Parathyroid adenoma (tissue), 2 donors: Measurements from ENCODE around the gene GRIK3.

Experiments
- H2AFZ ChIP-seq: fragments of 300-600 bp; sonication (generic); one replicate; pipeline ENCODE4 v1.7.0; 2017; ENCODE audit warnings: antibody characterized with exemption, mild to moderate bottlenecking
- H3K27ac ChIP-seq: fragments of 300-600 bp; sonication (generic); one replicate; pipeline ENCODE4 v1.7.0; 2017
- H3K27me3 ChIP-seq: fragments of 300-600 bp; sonication (generic); one replicate; pipeline ENCODE4 v1.7.0; 2017; ENCODE audit warnings: low read length; ENCODE audit not compliant: control insufficient read depth, insufficient read depth
- H3K36me3 ChIP-seq: fragments of 300-600 bp; sonication (generic); one replicate; pipeline ENCODE4 v1.7.0; 2017; ENCODE audit warnings: low read length; ENCODE audit not compliant: control insufficient read depth, insufficient read depth
- H3K4me1 ChIP-seq: fragments of 300-600 bp; sonication (generic); one replicate; pipeline ENCODE4 v1.7.0; 2017; ENCODE audit warnings: control low read depth
- H3K4me2 ChIP-seq: fragments of 300-600 bp; sonication (generic); one replicate; pipeline ENCODE4 v1.7.0; 2017; ENCODE audit warnings: low read length
- H3K4me3 ChIP-seq: fragments of 300-600 bp; sonication (generic); one replicate; pipeline ENCODE4 v1.7.0; 2017; ENCODE audit warnings: low read depth, low read length
- H3K79me2 ChIP-seq: fragments of 300-600 bp; sonication (generic); one replicate; pipeline ENCODE4 v1.7.0; 2017; ENCODE audit warnings: control low read depth
- H3K9ac ChIP-seq: fragments of 300-600 bp; sonication (generic); one replicate; pipeline ENCODE4 v1.7.0; 2017; ENCODE audit warnings: mild to moderate bottlenecking
- H3K9me3 ChIP-seq: fragments of 300-600 bp; sonication (generic); one replicate; pipeline ENCODE4 v1.7.0; 2017; ENCODE audit warnings: low read length; ENCODE audit not compliant: control insufficient read depth
- TF ChIP-seq, protein P1 (sequence below): fragments of 300-600 bp; sonication (generic); IDR thresholded peaks from one replicate; pipeline ENCODE4 v1.7.0; 2017; ENCODE audit warnings: antibody characterized with exemption, mild to moderate bottlenecking
- donor health status: primary hyperparathyroidism.

Gene GRIK3

DNA sequence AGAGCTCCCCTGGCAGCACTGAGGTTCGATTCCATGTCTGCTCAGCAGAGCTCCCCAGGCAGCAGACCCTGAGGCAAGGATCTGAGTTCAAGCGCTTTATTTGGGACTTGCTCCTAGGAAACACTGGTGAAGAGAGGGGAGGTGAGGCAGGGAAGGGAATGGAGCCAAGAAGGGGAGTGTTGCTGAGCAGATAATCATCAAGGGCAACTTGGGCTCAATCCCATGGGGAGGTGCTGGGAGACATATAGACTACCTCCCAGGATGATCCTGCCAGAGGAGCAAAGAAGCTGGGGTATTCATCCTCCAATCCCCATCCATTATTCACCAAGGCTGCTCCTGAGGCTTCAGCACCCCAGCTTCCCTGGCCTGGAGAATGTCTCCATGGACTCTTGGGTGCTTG, 47.0 kb downstream of the GRIK3 start:
- H3K36me3 ChIP-seq, result no peaks in the 10 kb centered on the region
- no peaks in the 10 kb centered on the region for H3K4me1 ChIP-seq
- H3K9me3 ChIP-seq, result no peaks in the 10 kb centered on the region
- no peak overlapping the region for H3K4me2 ChIP-seq
- TF ChIP-seq, protein P1, sequence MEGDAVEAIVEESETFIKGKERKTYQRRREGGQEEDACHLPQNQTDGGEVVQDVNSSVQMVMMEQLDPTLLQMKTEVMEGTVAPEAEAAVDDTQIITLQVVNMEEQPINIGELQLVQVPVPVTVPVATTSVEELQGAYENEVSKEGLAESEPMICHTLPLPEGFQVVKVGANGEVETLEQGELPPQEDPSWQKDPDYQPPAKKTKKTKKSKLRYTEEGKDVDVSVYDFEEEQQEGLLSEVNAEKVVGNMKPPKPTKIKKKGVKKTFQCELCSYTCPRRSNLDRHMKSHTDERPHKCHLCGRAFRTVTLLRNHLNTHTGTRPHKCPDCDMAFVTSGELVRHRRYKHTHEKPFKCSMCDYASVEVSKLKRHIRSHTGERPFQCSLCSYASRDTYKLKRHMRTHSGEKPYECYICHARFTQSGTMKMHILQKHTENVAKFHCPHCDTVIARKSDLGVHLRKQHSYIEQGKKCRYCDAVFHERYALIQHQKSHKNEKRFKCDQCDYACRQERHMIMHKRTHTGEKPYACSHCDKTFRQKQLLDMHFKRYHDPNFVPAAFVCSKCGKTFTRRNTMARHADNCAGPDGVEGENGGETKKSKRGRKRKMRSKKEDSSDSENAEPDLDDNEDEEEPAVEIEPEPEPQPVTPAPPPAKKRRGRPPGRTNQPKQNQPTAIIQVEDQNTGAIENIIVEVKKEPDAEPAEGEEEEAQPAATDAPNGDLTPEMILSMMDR, result no peak
- no peak overlapping the region for H3K4me3 ChIP-seq
- no peak overlapping the region for H2AFZ ChIP-seq
- H3K79me2 ChIP-seq, result no peaks in the 10 kb centered on the region
- no peak overlapping the region for H3K27ac ChIP-seq
- no peak overlapping the region for H3K9ac ChIP-seq
- H3K27me3 ChIP-seq, result no peaks in the 10 kb centered on the region

GRCh38 chr1:36986241-36986985, 47.9 kb downstream of the GRIK3 start:
- H3K79me2 ChIP-seq, result no peaks in the 10 kb centered on the region
- H2AFZ ChIP-seq, result no peak overlapping the region
- H3K36me3 ChIP-seq, result no peaks in the 10 kb centered on the region
- no peaks in the 10 kb centered on the region for H3K9me3 ChIP-seq
- H3K4me1 ChIP-seq, result no peaks in the 10 kb centered on the region
- H3K4me3 ChIP-seq, result no peak overlapping the region
- TF ChIP-seq, protein P1, result no peak
- no peak overlapping the region for H3K27ac ChIP-seq
- no peaks in the 10 kb centered on the region for H3K27me3 ChIP-seq
- H3K9ac ChIP-seq, result no peak overlapping the region
- H3K4me2 ChIP-seq, result no peak overlapping the region

- no peaks in the 10 kb centered on the region for H3K27me3 ChIP-seq
- H3K9ac ChIP-seq, result no peak overlapping the region
- no peaks in the 10 kb centered on the region for H3K9me3 ChIP-seq
- H3K4me2 ChIP-seq, result no peak overlapping the region
- H3K4me1 ChIP-seq, result no peaks in the 10 kb centered on the region
- no peaks in the 10 kb centered on the region for H3K36me3 ChIP-seq
- no peak overlapping the region for H2AFZ ChIP-seq
- TF ChIP-seq, protein P1, result no peak
- H3K27ac ChIP-seq, result no peak overlapping the region
- no peak overlapping the region for H3K4me3 ChIP-seq
- no peaks in the 10 kb centered on the region for H3K79me2 ChIP-seq
These were observed 49.6 kb downstream of the GRIK3 start for GRCh38 chr1:36984675-36985074.

- no peaks in the 10 kb centered on the region for H3K27me3 ChIP-seq
- TF ChIP-seq, protein P1, result no peak
- H3K4me2 ChIP-seq, result no peak overlapping the region
- H3K4me3 ChIP-seq, result no peak overlapping the region
- H3K36me3 ChIP-seq, result no peaks in the 10 kb centered on the region
- H3K9ac ChIP-seq, result no peak overlapping the region
- no peak overlapping the region for H2AFZ ChIP-seq
- H3K9me3 ChIP-seq, result no peaks in the 10 kb centered on the region
- no peaks in the 10 kb centered on the region for H3K79me2 ChIP-seq
- H3K27ac ChIP-seq, result no peak overlapping the region
- H3K4me1 ChIP-seq, result no peaks in the 10 kb centered on the region
These were observed 50.3 kb downstream of the GRIK3 start for GRCh38 chr1:36984026-36984425.

DNA sequence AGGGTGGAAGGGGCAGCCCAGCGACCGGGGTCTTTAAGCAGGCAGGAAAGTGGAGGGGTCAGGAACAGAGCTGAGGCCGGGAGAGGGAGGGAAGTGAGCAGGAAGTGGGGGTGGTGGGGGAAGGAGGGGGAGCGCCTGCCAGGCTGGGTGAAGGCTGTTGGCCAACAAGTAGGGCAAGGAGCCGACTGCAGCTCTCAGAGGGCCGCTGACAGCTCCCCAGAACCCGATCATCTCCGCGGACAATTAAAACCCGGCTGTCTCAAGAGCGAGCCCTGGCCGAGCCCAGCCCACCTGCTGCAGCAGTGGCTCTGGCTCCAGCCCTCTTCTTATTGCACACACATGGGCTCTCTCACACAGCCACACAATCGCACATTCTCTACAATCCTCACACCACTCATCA, 51.6 kb downstream of the GRIK3 start:
- TF ChIP-seq, protein P1, result no peak
- Histone ChIP-seq H3K9ac (no peak overlapping the region), H3K4me1 (no peaks in the 10 kb centered on the region), H3K27me3 (no peaks in the 10 kb centered on the region), H3K79me2 (no peaks in the 10 kb centered on the region), H3K36me3 (no peaks in the 10 kb centered on the region), H3K27ac (no peak overlapping the region), H2AFZ (no peak overlapping the region), H3K9me3 (no peaks in the 10 kb centered on the region), H3K4me3 (no peak overlapping the region), H3K4me2 (no peak overlapping the region)
